Activated CD4-positive, alpha-beta memory T cell treated with anti-CD3 and anti-CD28 coated beads, Interleukin-2, amount 10 ng/mL, durations not matched to agents 7 days and 5 days (primary cell): ENCODE measurements around the gene ACSM6. TPM values are rescaled to one million over a fixed set of nuclear protein-coding genes. Genes with fewer than 3 reads are reported as not detected.
A peak's percentile ranks its signal among the peaks of the same experiment; 100 is the strongest.

Experiments used
- CTCF ChIA-PET: fragments of 350-600 bp; sonication (Branson Sonifier 250); formaldehyde crosslinking; loops from one replicate; lab custom pipeline; 2021; ENCODE audit warnings: antibody characterized with exemption, inconsistent platforms; lab: Charles Lee
- POLR2A ChIA-PET: fragments of 350-600 bp; sonication (Branson Sonifier 250); formaldehyde crosslinking; loops from one replicate; lab custom pipeline; 2021; ENCODE audit warnings: antibody characterized with exemption; lab: Charles Lee
- DNase-seq: peaks from one replicate; pipeline ENCODE4 v3.0.0-alpha.2; 2020
- H3K27ac Mint-ChIP-seq: one replicate; pipeline ENCODE4 v1.8.0; 2021; ENCODE audit warnings: mild to moderate bottlenecking, mixed read lengths
- H3K27me3 Mint-ChIP-seq: one replicate; pipeline ENCODE4 v1.8.0; 2021; ENCODE audit warnings: mixed read lengths
- H3K36me3 Mint-ChIP-seq: one replicate; pipeline ENCODE4 v1.8.0; 2021; ENCODE audit warnings: low read depth, mixed read lengths
- H3K4me1 Mint-ChIP-seq: one replicate; pipeline ENCODE4 v1.8.0; 2021; ENCODE audit warnings: mixed read lengths
- H3K4me3 Mint-ChIP-seq: one replicate; pipeline ENCODE4 v1.8.0; 2021; ENCODE audit warnings: mild to moderate bottlenecking, mixed read lengths
- H3K9me3 Mint-ChIP-seq: one replicate; pipeline ENCODE4 v1.8.0; 2021; ENCODE audit warnings: mixed read lengths
- total RNA-seq, 2 experiments: library from RNA; stranded (reverse); gene quantifications; one replicate each; pipeline ENCODE4 v1.2.3, GENCODE V29; 2021

Gene ACSM6
- total RNA-seq, 2 experiments from 2014 or later = not detected

DNA sequence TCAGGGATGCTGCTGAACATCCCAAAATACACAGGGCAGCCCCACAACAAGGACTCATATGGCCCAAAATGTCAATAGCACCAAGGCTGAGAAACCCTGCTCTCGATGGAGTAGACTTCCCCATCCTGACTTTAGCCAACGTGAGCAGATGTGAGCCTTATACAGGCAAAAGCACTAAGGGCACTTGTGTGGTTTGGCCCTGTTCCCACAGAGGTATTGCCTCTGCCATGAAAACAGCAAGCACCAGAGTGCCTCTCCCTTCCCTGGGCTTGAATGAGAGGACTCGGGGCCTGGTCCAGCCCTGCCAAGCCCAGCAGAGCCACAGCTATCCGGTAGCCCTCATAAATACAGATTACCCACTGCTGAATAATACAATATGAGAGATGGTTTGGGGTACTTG lies 47.5 kb downstream of the ACSM6 start:
- Mint-ChIP-seq H3K4me1 (peaks cover 53% of the 10 kb centered on the region), H3K27ac (no peak overlapping the region), H3K4me3 (no peak overlapping the region), H3K9me3 (peaks cover 3% of the 10 kb centered on the region), H3K27me3 (peaks cover 4% of the 10 kb centered on the region), H3K36me3 (peaks cover 27% of the 10 kb centered on the region)
- DNase-seq = no peak
- CTCF ChIA-PET = interaction anchor here (1.2 to 1.8 kb wide), 3 partner anchors 54 to 122 kb away, joined by 3 to 5 read pairs (median 4); no protein-coding TSS in a partner anchor
- POLR2A ChIA-PET = no interaction called here

DNA sequence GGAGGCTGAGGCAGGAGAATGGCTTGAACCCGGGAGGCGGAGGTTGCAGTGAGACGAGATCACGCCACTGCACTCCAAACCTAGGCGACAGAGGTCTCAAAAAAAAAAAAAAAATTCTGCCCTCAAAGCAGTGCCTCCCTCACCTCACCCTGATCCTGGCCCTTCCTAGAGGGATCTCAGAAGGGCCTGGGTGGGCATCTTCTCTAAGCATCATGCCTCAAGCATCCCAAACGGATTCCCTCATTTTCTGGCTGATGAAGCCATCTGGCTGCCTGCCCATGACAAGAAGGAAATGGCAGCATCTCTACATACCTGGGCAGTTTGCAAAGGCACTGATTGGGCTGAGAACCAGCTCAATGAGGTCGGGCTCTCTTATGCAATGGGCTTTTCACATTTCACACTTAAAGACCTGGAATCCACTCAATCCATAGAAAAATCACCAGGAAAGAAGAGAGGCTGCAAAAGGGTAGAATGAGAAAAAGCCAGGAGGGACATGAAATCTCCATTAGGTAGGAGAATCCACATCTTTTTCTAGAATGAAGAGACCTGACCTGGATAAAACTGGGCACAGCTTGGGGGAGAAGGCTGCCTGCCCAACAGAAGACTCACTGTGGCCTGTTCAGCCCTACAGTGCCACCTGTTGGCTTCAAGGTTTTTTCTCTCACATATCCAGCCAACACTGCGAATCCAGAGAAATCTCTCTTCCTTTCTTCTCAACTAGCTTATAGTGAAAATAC lies 48.7 kb downstream of the ACSM6 start:
- peaks cover 47% of the 10 kb centered on the region for H3K4me1 Mint-ChIP-seq
- ChIA-PET CTCF (interaction anchor here (0.7 to 7.5 kb wide), 20 partner anchors 9 to 630 kb away, joined by 3 to 220 read pairs (median 4); no protein-coding TSS in a partner anchor), POLR2A (no interaction called here)
- peaks cover 3% of the 10 kb centered on the region for H3K9me3 Mint-ChIP-seq
- no peak overlapping the region for H3K27ac Mint-ChIP-seq
- peaks cover 4% of the 10 kb centered on the region for H3K27me3 Mint-ChIP-seq
- H3K36me3 Mint-ChIP-seq = peaks cover 24% of the 10 kb centered on the region
- H3K4me3 Mint-ChIP-seq = no peak overlapping the region
- DNase-seq = peak; percentile 38

DNA sequence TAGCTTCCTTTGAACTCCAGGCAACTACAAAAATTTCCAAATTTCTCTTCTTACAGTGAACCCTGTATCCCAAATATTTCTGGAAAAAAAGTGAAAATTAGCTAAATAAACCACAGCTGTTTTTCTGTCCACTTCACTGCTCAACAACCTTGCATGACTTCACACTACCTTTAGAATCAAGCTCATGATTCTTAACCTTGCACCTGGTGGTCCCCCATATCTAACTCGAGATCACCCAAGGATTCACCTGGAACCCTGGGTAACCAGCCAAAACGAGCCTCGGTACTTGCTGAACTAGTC lies 49.2 kb downstream of the ACSM6 start:
- ChIA-PET CTCF (interaction anchor here (0.7 to 7.5 kb wide), 20 partner anchors 9 to 629 kb away, joined by 3 to 220 read pairs (median 4); no protein-coding TSS in a partner anchor), POLR2A (no interaction called here)
- H3K9me3 Mint-ChIP-seq = peaks cover 3% of the 10 kb centered on the region
- peaks cover 42% of the 10 kb centered on the region for H3K4me1 Mint-ChIP-seq
- peaks cover 4% of the 10 kb centered on the region for H3K27me3 Mint-ChIP-seq
- no peak for DNase-seq
- H3K27ac Mint-ChIP-seq = no peak overlapping the region
- H3K4me3 Mint-ChIP-seq = no peak overlapping the region
- peaks cover 20% of the 10 kb centered on the region for H3K36me3 Mint-ChIP-seq

DNA sequence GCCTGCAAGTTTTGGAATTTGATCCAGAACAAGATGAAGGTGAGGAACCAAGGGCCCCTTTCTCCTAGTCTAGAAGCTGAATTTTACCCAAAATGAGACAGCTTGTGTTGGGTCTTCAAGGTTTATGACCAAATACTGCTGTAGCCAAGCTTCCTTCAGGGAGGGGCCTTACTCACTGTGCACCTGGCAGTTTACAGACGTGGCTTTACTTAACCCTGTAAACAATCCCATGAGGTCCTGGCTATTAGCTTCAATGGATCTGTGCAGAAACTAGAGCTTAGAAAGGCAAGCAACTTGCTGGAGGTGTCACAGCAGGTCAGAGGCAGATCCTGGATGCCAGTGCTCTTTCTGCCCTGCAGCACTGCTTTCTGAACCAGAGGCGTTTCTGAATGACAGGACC lies 50.1 kb downstream of the ACSM6 start:
- Mint-ChIP-seq H3K27me3 (peaks cover 4% of the 10 kb centered on the region), H3K36me3 (peaks cover 14% of the 10 kb centered on the region), H3K4me1 (peaks cover 42% of the 10 kb centered on the region), H3K27ac (no peak overlapping the region), H3K4me3 (no peak overlapping the region), H3K9me3 (peaks cover 3% of the 10 kb centered on the region)
- CTCF ChIA-PET = interaction anchor here (1.0 to 7.5 kb wide), 13 partner anchors 8 to 615 kb away, joined by 3 to 220 read pairs (median 5); no protein-coding TSS in a partner anchor
- DNase-seq = no peak
- POLR2A ChIA-PET = no interaction called here

DNA sequence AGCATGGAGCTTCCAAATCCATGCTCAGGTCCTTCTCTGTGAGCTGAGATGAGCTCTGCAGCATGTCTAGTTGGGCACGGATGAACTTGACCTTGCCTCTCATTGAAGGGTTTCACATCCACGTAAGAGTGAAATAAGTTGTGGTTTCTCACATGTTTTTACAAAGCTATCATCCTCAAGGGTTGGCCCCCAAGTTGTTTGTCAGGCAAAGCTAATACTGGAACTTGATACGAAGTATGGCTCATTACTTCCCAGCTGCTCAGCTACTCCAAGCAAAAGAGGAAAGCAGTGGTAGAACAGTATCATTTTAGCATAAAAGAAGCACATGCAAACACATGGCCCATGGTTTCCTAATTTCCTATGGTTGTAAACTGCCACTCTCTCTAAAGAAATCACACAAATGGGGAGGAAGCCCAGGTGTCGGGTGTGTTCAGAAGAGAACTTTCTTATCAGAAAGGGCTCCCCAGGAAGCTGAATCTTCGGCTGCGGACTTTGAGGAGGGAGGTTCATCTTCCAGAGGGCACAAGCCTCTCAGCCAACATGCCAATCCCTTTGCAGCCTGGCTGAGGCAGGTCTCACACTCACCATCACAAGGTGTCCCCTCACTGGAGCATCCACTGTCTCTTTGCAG lies 51.5 kb downstream of the ACSM6 start:
- H3K27me3 Mint-ChIP-seq = peaks cover 4% of the 10 kb centered on the region
- peak overlapping the region; percentile 70 for H3K27ac Mint-ChIP-seq
- peaks cover 2% of the 10 kb centered on the region for H3K36me3 Mint-ChIP-seq
- ChIA-PET POLR2A (interaction anchor here (0.7 to 1.2 kb wide), 5 partner anchors 8 to 49 kb away, joined by 3 to 8 read pairs (median 4); no protein-coding TSS in a partner anchor), CTCF (interaction anchor here (0.6 to 7.5 kb wide), 19 partner anchors 10 to 129 kb away, joined by 3 to 220 read pairs (median 6); partner anchors contain the start of gene PDLIM1)
- H3K9me3 Mint-ChIP-seq = no peaks in the 10 kb centered on the region
- no peak for DNase-seq
- H3K4me3 Mint-ChIP-seq = peak overlapping the region; percentile 2
- peaks cover 38% of the 10 kb centered on the region for H3K4me1 Mint-ChIP-seq

DNA sequence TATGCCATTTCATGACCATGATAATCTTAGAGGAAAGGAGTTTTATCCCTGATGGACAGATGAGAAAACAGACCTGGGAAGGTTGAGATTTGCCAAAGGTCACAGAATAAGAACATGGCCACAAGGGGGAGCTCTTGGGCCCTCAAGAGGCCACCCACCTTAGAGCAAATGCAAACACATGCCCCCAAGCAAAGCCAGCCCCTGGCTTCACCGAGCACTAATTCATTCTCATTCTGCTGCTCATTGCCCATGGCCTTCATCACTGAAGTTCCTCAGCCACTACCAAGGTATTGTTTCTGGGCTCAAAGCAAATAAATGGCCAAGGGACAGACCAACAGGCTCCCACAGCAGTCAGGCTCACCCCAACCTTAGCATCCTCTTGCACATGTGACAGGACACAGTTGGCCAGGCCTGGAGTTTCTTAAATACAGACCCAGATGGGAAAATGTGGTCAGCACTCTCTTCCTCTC lies 52.6 kb downstream of the ACSM6 start:
- DNase-seq = peak; percentile 68
- Mint-ChIP-seq H3K4me3 (no peak overlapping the region), H3K4me1 (peaks cover 38% of the 10 kb centered on the region), H3K36me3 (peaks cover 2% of the 10 kb centered on the region), H3K27ac (no peak overlapping the region), H3K9me3 (no peaks in the 10 kb centered on the region), H3K27me3 (peaks cover 4% of the 10 kb centered on the region)
- ChIA-PET CTCF (interaction anchor here (0.7 to 7.5 kb wide), 17 partner anchors 12 to 184 kb away, joined by 3 to 220 read pairs (median 7); no protein-coding TSS in a partner anchor), POLR2A (interaction anchor here (1.2 kb wide), 1 partner anchor 9 kb away, joined by 3 read pairs; no protein-coding TSS in a partner anchor)

DNA sequence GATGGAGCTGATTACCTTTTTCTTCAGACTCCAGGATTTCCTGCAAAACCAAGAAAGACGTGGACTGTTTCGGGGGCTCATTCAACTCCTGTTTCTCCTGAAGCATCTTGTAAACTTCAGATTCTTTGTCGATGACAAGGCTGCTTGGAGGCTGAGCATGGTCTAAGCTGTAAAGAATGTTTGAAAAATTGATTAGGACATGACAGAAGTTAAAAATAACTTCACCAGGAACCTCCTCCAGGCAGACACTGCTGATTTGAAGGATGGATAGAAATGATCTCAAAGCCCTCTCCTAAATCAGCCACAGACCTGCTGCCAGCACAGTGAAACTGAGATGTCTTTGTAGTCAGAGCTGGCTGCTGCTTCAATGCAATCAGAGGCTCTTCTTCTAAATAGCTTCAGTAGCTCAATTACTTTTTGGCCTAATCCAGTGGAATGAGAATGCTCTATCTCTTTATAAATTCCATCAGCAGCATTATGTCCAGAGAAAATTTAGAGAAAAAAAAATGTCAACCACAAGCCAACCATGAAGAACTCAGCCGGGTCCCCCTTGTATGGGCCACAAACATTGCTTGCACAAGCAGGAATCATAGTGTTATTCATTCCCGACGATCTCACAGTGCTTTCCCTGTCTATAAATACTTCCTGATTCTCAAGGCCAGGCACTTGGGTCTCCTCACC lies 53.3 kb downstream of the ACSM6 start:
- no peaks in the 10 kb centered on the region for H3K9me3 Mint-ChIP-seq
- peaks cover 38% of the 10 kb centered on the region for H3K4me1 Mint-ChIP-seq
- DNase-seq = no peak
- H3K27me3 Mint-ChIP-seq = peaks cover 5% of the 10 kb centered on the region
- ChIA-PET CTCF (interaction anchor here (1.0 to 7.5 kb wide), 15 partner anchors 12 to 183 kb away, joined by 3 to 220 read pairs (median 9); no protein-coding TSS in a partner anchor), POLR2A (interaction anchor here (1.2 kb wide), 1 partner anchor 10 kb away, joined by 3 read pairs; no protein-coding TSS in a partner anchor)
- no peak overlapping the region for H3K27ac Mint-ChIP-seq
- H3K36me3 Mint-ChIP-seq = peaks cover 2% of the 10 kb centered on the region
- H3K4me3 Mint-ChIP-seq = no peak overlapping the region

DNA sequence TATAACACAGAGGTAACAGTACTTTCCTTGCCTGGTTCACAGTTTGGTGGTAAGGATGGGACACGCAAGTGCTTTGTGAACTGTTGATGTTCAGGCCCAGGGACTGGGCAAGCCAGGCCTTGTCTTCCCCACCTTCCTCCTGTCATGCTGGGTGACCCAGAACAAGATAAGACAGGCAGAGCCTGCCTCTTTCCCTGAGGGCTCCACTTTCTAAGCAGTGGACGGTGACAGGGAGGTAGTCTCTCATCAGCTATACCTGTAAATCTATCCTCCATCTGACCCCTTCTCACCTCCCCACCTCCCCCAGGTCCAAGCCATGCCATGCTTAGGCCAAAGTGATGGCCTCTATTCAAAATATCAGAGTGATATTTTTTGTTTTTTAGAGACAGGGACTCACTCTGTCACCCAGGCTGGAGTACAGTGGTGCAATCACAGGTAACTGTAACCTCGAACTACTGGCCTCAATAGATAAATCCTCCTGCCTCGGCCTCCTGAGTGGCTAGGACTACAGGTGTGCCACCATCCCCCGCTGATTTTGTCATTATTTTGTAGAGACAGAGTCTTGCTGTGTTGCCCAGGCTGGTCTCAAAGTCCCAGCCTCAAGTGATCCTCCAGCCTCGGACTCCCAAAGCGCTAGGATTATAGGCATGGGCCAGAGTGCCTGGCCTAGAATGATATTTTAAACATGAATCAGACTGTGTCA lies 54.0 kb downstream of the ACSM6 start:
- CTCF ChIA-PET = interaction anchor here (2.1 to 7.5 kb wide), 4 partner anchors 13 to 127 kb away, joined by 9 to 220 read pairs (median 34); no protein-coding TSS in a partner anchor
- no peaks in the 10 kb centered on the region for H3K9me3 Mint-ChIP-seq
- POLR2A ChIA-PET = no interaction called here
- no peak overlapping the region for H3K27ac Mint-ChIP-seq
- peaks cover 2% of the 10 kb centered on the region for H3K36me3 Mint-ChIP-seq
- H3K4me1 Mint-ChIP-seq = peaks cover 37% of the 10 kb centered on the region
- H3K27me3 Mint-ChIP-seq = peaks cover 12% of the 10 kb centered on the region
- H3K4me3 Mint-ChIP-seq = no peak overlapping the region
- no peak for DNase-seq

DNA sequence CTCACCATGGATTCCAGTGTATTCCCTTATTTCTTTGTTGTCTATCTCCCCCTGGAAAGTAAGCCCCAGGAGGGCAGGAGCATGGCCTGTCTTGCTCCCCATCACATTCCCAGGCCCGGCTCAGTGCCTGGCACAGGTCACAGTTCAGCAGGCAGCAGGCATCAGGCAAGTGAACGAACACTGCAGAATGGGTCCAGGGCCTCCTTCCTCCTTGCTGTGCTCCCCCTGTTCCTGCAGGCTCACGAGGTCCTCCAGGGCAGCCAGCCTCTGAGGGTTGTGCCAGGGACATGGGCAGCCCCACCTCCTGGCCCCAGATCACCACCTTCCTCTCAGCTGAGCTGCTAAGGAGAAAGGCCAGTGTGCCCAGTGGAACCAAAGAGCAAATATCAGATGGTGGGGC lies 55.0 kb downstream of the ACSM6 start:
- ChIA-PET CTCF (interaction anchor here (7.5 kb wide), 1 partner anchor 114 kb away, joined by 220 read pairs; no protein-coding TSS in a partner anchor), POLR2A (no interaction called here)

DNA sequence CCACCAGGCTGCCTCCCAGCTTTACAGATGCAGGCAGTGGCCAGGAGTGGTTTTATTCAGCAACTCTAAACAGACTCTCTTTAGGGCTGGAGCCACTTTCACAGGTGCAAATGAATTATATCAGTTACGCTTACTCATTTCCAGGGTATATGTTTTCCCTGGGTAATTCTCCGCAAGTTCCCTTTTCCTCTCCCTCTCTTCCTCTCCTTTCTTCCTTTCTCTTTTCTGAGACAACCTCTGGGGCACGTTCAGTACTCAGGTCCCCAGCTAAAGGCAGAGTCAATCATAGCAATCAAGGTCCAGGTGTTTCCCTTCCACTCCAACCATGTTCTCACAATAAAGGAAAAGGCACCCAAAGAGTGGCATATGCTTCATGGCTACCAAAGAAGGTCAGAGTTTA lies 55.4 kb downstream of the ACSM6 start:
- Mint-ChIP-seq H3K27ac (no peak overlapping the region), H3K4me1 (peaks cover 28% of the 10 kb centered on the region), H3K9me3 (no peaks in the 10 kb centered on the region), H3K27me3 (peaks cover 14% of the 10 kb centered on the region), H3K4me3 (no peak overlapping the region), H3K36me3 (peaks cover 2% of the 10 kb centered on the region)
- no peak for DNase-seq
- CTCF ChIA-PET = interaction anchor here (7.5 kb wide), 1 partner anchor 113 kb away, joined by 220 read pairs; no protein-coding TSS in a partner anchor
- POLR2A ChIA-PET = no interaction called here

More for the DNA sequence above, 55.0 kb downstream of the ACSM6 start:
- H3K27ac Mint-ChIP-seq = no peak overlapping the region
- peaks cover 2% of the 10 kb centered on the region for H3K36me3 Mint-ChIP-seq
- DNase-seq = no peak
- H3K4me3 Mint-ChIP-seq = no peak overlapping the region
- no peaks in the 10 kb centered on the region for H3K9me3 Mint-ChIP-seq
- H3K27me3 Mint-ChIP-seq = peaks cover 14% of the 10 kb centered on the region
- peaks cover 30% of the 10 kb centered on the region for H3K4me1 Mint-ChIP-seq

DNA sequence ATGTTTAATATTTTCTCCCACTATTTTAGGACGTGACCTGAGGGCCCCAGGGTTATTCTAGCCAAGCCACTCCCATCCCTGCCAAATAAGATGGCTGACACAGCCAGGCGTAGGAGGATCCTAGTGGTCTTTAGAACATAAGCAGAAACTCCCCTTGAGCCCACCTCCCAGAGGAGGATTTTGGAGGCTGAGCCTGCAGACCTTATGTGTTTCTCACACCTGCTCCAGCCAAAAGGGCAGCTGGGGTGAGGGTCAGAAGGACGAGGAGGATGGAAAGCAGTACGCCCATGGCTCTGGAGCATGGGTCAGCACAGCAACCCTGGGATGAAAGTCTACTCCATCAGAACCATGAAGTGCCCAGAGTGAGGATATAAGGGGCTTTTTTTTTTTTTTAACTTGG lies 56.8 kb downstream of the ACSM6 start:
- Mint-ChIP-seq H3K9me3 (peaks cover 1% of the 10 kb centered on the region), H3K4me3 (no peak overlapping the region), H3K4me1 (peaks cover 18% of the 10 kb centered on the region), H3K27ac (no peak overlapping the region), H3K36me3 (peaks cover 1% of the 10 kb centered on the region), H3K27me3 (peaks cover 11% of the 10 kb centered on the region)
- ChIA-PET POLR2A (no interaction called here), CTCF (no interaction called here)
- DNase-seq = no peak

DNA sequence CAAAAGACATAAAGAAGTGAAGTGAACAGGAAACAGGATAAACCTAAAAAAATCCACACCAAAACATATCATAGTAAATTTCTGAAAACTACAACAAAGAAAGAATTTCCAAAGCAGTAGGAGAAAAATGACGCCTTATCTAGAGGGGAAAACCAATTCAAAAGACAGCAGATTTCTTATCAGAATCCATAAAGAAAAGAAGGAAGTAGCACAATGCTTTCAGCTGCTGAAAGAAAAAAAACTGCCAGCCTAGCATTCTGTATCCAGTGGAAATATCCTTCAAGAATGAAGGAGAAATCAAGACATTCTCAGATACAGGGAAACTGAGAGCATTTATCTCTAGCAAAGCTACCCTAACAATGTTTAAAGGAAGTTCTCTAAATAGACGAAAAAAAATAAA lies 59.0 kb downstream of the ACSM6 start:
- ChIA-PET CTCF (no interaction called here), POLR2A (no interaction called here)

More for the DNA sequence above, 59.0 kb downstream of the ACSM6 start:
- Mint-ChIP-seq H3K27me3 (peaks cover 13% of the 10 kb centered on the region), H3K4me3 (no peak overlapping the region), H3K9me3 (peaks cover 2% of the 10 kb centered on the region), H3K27ac (no peak overlapping the region), H3K4me1 (peaks cover 6% of the 10 kb centered on the region), H3K36me3 (peaks cover 8% of the 10 kb centered on the region)
- DNase-seq = no peak
